Endothelial cell of umbilical vein (primary cell): Measurements from ENCODE around the gene LZIC.

Experiments
- CTCF ChIP-seq, 2 donors: IDR thresholded peaks; 1 replicate in 1 of 2; 2 replicates in 1 of 2; pipeline ENCODE4 v1.5.1; 2011; ENCODE audit warnings: low read length in 2 of 2, mild to moderate bottlenecking in 2 of 2, moderate library complexity in 2 of 2, control low read depth in 1 of 2, inconsistent platforms in 1 of 2, low read depth in 1 of 2; ENCODE audit not compliant: insufficient read depth in 1 of 2; ENCODE audit errors: extremely low read depth in 1 of 2
- FOS ChIP-seq: IDR thresholded peaks from 2 replicates; pipeline ENCODE4 v1.6.1; 2011; ENCODE audit warnings: mild to moderate bottlenecking, low read length, moderate library complexity, borderline replicate concordance; ENCODE audit not compliant: insufficient read depth
- MYC ChIP-seq: IDR thresholded peaks from one replicate; pipeline ENCODE4 v1.6.1; 2011; ENCODE audit warnings: mild to moderate bottlenecking, low read depth, low read length
- POLR2A ChIP-seq: IDR thresholded peaks from 2 replicates; pipeline ENCODE4 v1.6.1; 2012; ENCODE audit warnings: low read depth, mild to moderate bottlenecking, control low read depth, low read length
- POLR2AphosphoS5 ChIP-seq: IDR thresholded peaks from 2 replicates; pipeline ENCODE4 v1.6.1; 2012; ENCODE audit warnings: low read depth, mild to moderate bottlenecking, control low read depth, low read length, moderate library complexity; ENCODE audit not compliant: insufficient read depth

- TF ChIP-seq CTCF (IDR thresholded peaks at IDR 0.05; ENCODE audit: extremely low read depth in 1 of 2, insufficient read depth in 1 of 2, low read depth in 1 of 2, low read length in 2 of 2) (no peak), FOS (no peak), MYC (no peak), POLR2AphosphoS5 (no peak), POLR2A (no peak)
Measured at GRCh38 chr1:9909234-9910046, 33.8 kb downstream of the LZIC start.
